Mammary epithelial cell (primary cell): ENCODE data around the gene METTL25.

Experiments
- EZH2 ChIP-seq: IDR thresholded peaks from 2 replicates; pipeline ENCODE4 v1.6.1; 2012; ENCODE audit warnings: low read length, inconsistent platforms, borderline replicate concordance
- TF ChIP-seq, protein P1 (sequence below), 2 donors: IDR thresholded peaks in 1 of 2; conservative IDR thresholded peaks in 1 of 2; 2 replicates each; pipeline ENCODE4 v1.5.1; 2011 to 2012; ENCODE audit warnings: inconsistent platforms in 2 of 2, low read length in 2 of 2, mild to moderate bottlenecking in 2 of 2, control low read depth in 1 of 2, low read depth in 1 of 2; ENCODE audit not compliant: insufficient read depth in 1 of 2; ENCODE audit errors: extremely low read depth in 1 of 2

DNA sequence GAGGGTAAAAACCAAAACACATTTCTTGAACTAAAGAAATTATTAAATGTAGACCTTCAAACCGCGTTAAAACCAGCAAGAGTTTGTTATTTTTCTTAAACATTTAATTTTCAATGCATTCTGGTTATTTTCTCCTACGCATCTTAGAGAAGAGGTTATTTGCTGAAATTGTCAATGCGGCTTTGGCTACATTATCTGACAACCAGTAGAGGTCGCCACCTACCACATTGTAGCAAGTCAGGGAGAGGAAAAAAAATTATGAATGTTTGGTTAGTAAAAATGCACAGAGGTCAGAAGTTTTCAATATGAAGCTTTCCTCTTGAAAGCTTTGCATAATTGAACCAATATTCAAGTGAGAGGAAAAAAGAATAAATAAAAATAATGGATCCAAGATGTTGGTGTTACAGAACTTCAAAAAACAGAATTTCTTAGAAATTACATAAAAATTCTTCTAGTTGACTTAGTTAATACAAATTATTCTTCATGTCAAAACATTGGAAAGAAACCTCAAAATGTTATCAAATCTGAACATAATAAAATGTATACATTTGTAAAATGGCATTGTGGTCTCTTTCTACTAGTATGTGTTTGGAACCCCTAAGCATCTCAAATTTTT lies 168.9 kb downstream of the METTL25 start:
- TF ChIP-seq, protein P1, sequence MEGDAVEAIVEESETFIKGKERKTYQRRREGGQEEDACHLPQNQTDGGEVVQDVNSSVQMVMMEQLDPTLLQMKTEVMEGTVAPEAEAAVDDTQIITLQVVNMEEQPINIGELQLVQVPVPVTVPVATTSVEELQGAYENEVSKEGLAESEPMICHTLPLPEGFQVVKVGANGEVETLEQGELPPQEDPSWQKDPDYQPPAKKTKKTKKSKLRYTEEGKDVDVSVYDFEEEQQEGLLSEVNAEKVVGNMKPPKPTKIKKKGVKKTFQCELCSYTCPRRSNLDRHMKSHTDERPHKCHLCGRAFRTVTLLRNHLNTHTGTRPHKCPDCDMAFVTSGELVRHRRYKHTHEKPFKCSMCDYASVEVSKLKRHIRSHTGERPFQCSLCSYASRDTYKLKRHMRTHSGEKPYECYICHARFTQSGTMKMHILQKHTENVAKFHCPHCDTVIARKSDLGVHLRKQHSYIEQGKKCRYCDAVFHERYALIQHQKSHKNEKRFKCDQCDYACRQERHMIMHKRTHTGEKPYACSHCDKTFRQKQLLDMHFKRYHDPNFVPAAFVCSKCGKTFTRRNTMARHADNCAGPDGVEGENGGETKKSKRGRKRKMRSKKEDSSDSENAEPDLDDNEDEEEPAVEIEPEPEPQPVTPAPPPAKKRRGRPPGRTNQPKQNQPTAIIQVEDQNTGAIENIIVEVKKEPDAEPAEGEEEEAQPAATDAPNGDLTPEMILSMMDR (conservative IDR thresholded peaks at IDR 0.05 in 1 of 2, IDR thresholded peaks at IDR 0.05 in 1 of 2; ENCODE audit: extremely low read depth in 1 of 2, insufficient read depth in 1 of 2, low read depth in 1 of 2, low read length in 2 of 2) = peak; percentile 88 to 94
- TF ChIP-seq EZH2 = no peak
